OCI-LY1 (cell line): ENCODE measurements around the gene LYL1.

ENCODE experiments used
- CTCF ChIP-seq: fragments of 200-600 bp; sonication (generic), shearing (Covaris generic); IDR thresholded peaks from 2 replicates; pipeline ENCODE4 v1.5.1; 2017; ENCODE audit warnings: mild to moderate bottlenecking, antibody characterized with exemption, low read length, moderate library complexity, mixed read lengths
- EZH2 ChIP-seq: fragments of 200-600 bp; sonication (generic), shearing (Covaris generic); IDR thresholded peaks from 2 replicates; pipeline ENCODE4 v1.8.0; 2017; ENCODE audit warnings: borderline replicate concordance, mixed run types, mild to moderate bottlenecking, antibody characterized with exemption, low read length, moderate library complexity, mixed read lengths

- TF ChIP-seq EZH2 (no peak), CTCF (peak; percentile 56)
Measured at GRCh38 chr19:13150187-13150930, 47.7 kb upstream of the LYL1 start, which contains the start of the genes IER2 and STX10.
